ENCODE data around the gene KCP.

Gene KCP

DNA sequence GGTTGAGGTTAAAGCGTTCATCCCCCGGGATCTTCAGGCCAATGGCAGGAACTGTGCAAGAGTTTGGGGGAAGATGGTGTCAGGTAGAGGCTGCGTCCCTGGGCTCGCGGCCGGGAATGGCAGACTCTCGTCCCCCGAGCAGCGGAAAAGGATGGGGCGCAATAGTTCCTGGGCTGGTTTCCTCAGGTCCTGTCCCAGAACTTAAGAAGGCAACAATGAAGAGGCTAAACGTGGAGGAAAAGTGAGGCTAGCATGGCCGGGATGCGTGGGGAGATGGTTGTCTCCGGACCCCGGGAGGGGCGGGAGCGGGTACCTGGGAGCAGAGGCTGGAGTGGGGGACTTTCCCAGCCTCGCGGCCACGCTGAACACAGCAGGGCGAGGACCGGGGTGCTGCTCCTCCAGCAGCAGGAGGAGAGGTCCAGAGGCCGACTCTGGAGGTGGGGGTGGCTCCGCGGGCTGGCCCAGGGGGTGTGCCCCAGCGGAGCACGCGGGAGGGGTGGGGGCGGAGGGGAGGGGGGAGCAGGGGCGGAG lies 28.1 kb upstream of the KCP start:
- TF ChIP-seq, protein P1, sequence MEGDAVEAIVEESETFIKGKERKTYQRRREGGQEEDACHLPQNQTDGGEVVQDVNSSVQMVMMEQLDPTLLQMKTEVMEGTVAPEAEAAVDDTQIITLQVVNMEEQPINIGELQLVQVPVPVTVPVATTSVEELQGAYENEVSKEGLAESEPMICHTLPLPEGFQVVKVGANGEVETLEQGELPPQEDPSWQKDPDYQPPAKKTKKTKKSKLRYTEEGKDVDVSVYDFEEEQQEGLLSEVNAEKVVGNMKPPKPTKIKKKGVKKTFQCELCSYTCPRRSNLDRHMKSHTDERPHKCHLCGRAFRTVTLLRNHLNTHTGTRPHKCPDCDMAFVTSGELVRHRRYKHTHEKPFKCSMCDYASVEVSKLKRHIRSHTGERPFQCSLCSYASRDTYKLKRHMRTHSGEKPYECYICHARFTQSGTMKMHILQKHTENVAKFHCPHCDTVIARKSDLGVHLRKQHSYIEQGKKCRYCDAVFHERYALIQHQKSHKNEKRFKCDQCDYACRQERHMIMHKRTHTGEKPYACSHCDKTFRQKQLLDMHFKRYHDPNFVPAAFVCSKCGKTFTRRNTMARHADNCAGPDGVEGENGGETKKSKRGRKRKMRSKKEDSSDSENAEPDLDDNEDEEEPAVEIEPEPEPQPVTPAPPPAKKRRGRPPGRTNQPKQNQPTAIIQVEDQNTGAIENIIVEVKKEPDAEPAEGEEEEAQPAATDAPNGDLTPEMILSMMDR (IDR thresholded peaks at IDR 0.05; ENCODE audit: poor library complexity, severe bottlenecking) = no peak
- H3K36me3 ChIP-seq (ENCODE audit: low read depth) = no peaks in the 10 kb centered on the region
- no peak overlapping the region for H3K27ac ChIP-seq (ENCODE audit: poor library complexity, severe bottlenecking)
- H3K4me1 ChIP-seq (ENCODE audit: insufficient read depth, poor library complexity, severe bottlenecking) = no peaks in the 10 kb centered on the region
- H3K27me3 ChIP-seq (ENCODE audit: insufficient read depth, poor library complexity, severe bottlenecking) = no peaks in the 10 kb centered on the region
- H3K4me3 ChIP-seq (ENCODE audit: severe bottlenecking) = peak overlapping the region; percentile 80
- ATAC-seq (ENCODE audit: low read depth) (peak; percentile 26; the same call in 2 of the 3 replicates), DNase-seq (ENCODE audit: low spot score) (peak; percentile 57)
- no peaks in the 10 kb centered on the region for H3K9me3 ChIP-seq (ENCODE audit: severe bottlenecking)

DNA sequence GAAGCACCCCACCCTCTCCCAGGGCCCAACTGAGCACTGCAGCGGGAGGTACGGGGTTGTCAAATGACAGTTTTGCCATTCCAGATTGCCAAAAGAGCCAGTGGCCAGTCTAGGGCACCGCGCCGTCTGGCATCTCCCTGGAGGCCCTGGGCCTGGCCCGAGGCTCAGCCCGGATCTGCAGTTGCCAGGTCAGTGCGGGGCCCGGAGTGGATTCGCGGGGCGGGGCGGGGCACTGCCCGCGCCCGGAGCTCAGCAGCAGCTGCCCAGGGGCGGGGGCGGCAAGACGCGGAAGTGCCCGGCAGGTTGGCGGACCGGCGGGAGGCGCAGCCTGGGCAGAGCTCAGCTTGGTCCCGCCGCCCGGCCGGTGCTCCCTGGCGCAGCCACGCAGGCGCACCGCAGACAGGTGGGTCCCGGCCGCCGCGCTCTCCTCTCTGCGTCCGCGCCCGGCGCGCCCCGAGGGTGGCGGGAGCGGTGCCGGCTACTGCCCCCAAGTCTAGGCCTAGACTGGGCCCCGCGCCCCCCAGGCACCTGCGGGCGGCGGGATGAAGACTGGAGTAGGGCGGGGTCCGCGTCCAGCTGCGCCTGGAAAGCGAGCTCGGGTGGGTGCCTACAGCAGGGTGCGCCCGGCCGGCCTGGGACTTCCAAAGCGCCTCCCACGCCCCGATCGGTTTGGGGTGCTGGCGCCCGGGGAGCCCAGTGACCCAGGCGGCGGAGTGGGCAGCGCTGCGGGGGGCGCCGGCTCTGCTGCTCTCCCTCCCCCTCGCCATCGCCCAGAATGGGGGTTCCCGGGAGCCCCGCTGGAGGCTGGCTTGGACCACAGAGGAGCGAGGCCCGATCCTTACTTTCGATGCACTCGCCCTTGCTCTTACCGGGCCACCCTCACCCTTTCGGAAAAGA lies 27.4 kb upstream of the KCP start, which contains the start of gene IRF5:
Gene IRF5 (plus strand): TSS at position 281 of the 897 bp plus-strand sequence. CDS start 4,155 bp downstream, outside the sequence.
- no peak within 1 kb of the TSS for H3K27ac ChIP-seq (ENCODE audit: poor library complexity, severe bottlenecking)
- peak; percentile 85 for ATAC-seq (ENCODE audit: low read depth)
- H3K4me1 ChIP-seq (ENCODE audit: insufficient read depth, poor library complexity, severe bottlenecking) = no peaks in the 10 kb centered on the region
- H3K4me3 ChIP-seq (ENCODE audit: severe bottlenecking) = peak within 1 kb of the TSS; percentile 80
- no peaks in the 10 kb centered on the region for H3K36me3 ChIP-seq (ENCODE audit: low read depth)
- TF ChIP-seq, protein P1 (IDR thresholded peaks at IDR 0.05; ENCODE audit: poor library complexity, severe bottlenecking) = no peak
- no peaks in the 10 kb centered on the region for H3K27me3 ChIP-seq (ENCODE audit: insufficient read depth, poor library complexity, severe bottlenecking)
- DNase-seq (ENCODE audit: low spot score) = peak; percentile 68
- no peaks in the 10 kb centered on the region for H3K9me3 ChIP-seq (ENCODE audit: severe bottlenecking)

DNA sequence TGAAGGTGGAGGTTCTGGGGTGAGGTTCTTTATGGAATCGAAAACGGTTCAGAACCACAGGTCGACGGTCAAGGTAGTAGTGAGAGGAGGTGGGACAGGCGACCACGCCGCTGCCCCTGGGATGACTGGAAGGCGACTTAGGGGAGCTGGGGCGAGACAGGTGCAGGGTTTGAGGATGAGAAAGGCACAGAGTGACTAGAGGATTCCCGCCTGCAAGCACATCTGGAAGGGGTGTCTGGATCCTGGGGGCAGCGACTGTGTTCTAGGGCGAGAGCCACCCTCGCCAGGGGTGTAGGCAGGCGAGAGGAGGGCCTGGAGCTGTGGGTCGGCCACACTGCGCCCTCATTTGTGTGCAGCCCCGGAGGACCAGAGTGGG lies 26.8 kb upstream of the KCP start:
- DNase-seq (ENCODE audit: low spot score) (no peak), ATAC-seq (ENCODE audit: low read depth) (no peak)
- H3K9me3 ChIP-seq (ENCODE audit: severe bottlenecking) = no peaks in the 10 kb centered on the region
- TF ChIP-seq, protein P1 (IDR thresholded peaks at IDR 0.05; ENCODE audit: poor library complexity, severe bottlenecking) = no peak
- no peaks in the 10 kb centered on the region for H3K4me1 ChIP-seq (ENCODE audit: insufficient read depth, poor library complexity, severe bottlenecking)
- H3K36me3 ChIP-seq (ENCODE audit: low read depth) = no peaks in the 10 kb centered on the region
- peak overlapping the region; percentile 80 for H3K4me3 ChIP-seq (ENCODE audit: severe bottlenecking)
- no peaks in the 10 kb centered on the region for H3K27me3 ChIP-seq (ENCODE audit: insufficient read depth, poor library complexity, severe bottlenecking)
- no peak overlapping the region for H3K27ac ChIP-seq (ENCODE audit: poor library complexity, severe bottlenecking)

DNA sequence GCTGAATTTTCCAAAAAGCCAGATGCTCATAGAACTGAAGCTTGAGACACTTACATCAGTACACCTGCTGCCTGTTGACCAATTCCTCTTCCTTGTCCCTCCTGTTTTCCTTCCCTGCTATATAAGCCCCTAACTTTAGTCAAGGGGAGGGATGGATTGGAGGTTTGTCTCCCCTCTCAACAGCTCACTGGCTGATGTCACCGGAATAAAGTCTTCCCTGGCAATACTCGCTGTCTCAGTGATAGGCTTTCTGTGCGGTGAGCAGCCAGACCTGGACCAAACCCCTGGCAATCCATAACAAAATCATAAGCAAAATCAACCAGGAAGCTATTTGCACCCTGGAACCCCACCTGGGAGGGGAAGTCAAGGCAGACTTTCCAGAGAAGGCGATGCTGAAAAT lies 26.3 kb upstream of the KCP start:
- no peak for DNase-seq (ENCODE audit: low spot score)
- H3K27ac ChIP-seq (ENCODE audit: poor library complexity, severe bottlenecking) = no peak overlapping the region
- no peak overlapping the region for H3K4me3 ChIP-seq (ENCODE audit: severe bottlenecking)

More for the DNA sequence above, 26.3 kb upstream of the KCP start:
- TF ChIP-seq, protein P1 (IDR thresholded peaks at IDR 0.05; ENCODE audit: poor library complexity, severe bottlenecking) = no peak
- Histone ChIP-seq H3K9me3 (ENCODE audit: severe bottlenecking) (no peaks in the 10 kb centered on the region), H3K27me3 (ENCODE audit: insufficient read depth, poor library complexity, severe bottlenecking) (no peaks in the 10 kb centered on the region), H3K36me3 (ENCODE audit: low read depth) (no peaks in the 10 kb centered on the region), H3K4me1 (ENCODE audit: insufficient read depth, poor library complexity, severe bottlenecking) (no peaks in the 10 kb centered on the region)
- ATAC-seq (ENCODE audit: low read depth) = no peak
